ENCODE results near the gene PDZD4.

PDZD4 gene

GRCh38 chrX:153781428-153782047 is 48.8 kb downstream of the PDZD4 start:
- H3K4me1 Mint-ChIP-seq: no peaks in the 10 kb centered on the region
- H3K4me3 Mint-ChIP-seq: no peak overlapping the region
- H3K27me3 Mint-ChIP-seq: peaks cover 4% of the 10 kb centered on the region
- H3K9me3 Mint-ChIP-seq: no peaks in the 10 kb centered on the region
- ATAC-seq (no peak), DNase-seq (no peak)
- no peak overlapping the region for H3K27ac Mint-ChIP-seq
- no peaks in the 10 kb centered on the region for H3K36me3 Mint-ChIP-seq (ENCODE audit: low read depth)

- H3K36me3 Mint-ChIP-seq (ENCODE audit: low read depth): no peaks in the 10 kb centered on the region
- DNase-seq: no peak
- H3K4me1 Mint-ChIP-seq: no peaks in the 10 kb centered on the region
- no peak within 1 kb of the TSS for H3K4me3 Mint-ChIP-seq
- peaks cover 4% of the 10 kb centered on the region for H3K27me3 Mint-ChIP-seq
- H3K9me3 Mint-ChIP-seq: no peaks in the 10 kb centered on the region
- H3K27ac Mint-ChIP-seq: no peak within 1 kb of the TSS
- no peak for ATAC-seq
Measured at GRCh38 chrX:153780678-153781427, 49.5 kb downstream of the PDZD4 start, which contains the start of gene SRPK3. Gene SRPK3, plus strand, starts transcription at chrX:153781041. Its CDS starts 46 bp downstream, at chrX:153781087.

DNA sequence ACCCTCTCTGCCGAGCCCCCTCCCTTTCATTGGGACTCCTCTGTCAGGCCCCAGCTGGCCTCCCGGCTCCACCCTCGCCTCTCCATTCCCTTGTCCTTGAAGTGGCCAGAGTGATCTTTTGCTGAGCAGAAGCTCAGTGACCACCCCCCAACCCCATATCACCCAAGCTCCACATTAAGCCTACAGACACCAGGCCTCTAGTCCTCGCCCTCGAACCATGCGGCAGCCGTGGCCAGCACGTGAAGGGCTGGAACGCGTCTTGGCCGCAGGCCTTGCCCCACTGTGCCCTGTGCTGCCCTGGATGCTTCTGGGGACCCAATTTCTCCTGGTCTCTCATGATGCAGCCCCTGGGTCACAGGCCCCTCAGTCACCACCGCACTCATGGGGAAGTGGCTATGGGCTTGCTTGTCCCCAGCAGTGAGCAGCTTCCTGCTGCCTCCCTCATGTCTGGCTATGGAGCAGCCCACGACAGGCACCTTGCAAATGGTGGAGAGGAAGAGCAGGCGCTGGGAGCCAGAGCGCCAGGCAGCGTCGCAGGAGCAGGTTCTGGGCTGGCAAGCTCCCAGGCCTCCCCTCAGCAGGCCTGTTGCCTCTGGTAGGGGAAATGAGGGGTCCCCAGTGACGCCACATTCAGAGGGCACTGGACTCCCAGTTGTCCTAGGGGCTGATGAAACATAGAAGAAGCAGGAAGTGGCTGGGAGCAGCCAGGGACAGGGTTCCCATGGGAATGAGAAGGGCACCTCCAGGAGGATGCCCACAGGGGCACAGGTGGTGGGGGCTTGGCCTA is 50.3 kb downstream of the PDZD4 start:
- H3K27ac Mint-ChIP-seq: no peak overlapping the region
- ATAC-seq (no peak), DNase-seq (no peak)
- no peaks in the 10 kb centered on the region for H3K4me1 Mint-ChIP-seq
- H3K36me3 Mint-ChIP-seq (ENCODE audit: low read depth): no peaks in the 10 kb centered on the region
- H3K4me3 Mint-ChIP-seq: no peak overlapping the region
- no peaks in the 10 kb centered on the region for H3K9me3 Mint-ChIP-seq
- peaks cover 4% of the 10 kb centered on the region for H3K27me3 Mint-ChIP-seq

- no peaks in the 10 kb centered on the region for H3K9me3 Mint-ChIP-seq
- ATAC-seq (no peak), DNase-seq (no peak)
- no peaks in the 10 kb centered on the region for H3K4me1 Mint-ChIP-seq
- H3K27ac Mint-ChIP-seq: no peak overlapping the region
- no peak overlapping the region for H3K4me3 Mint-ChIP-seq
- no peaks in the 10 kb centered on the region for H3K36me3 Mint-ChIP-seq (ENCODE audit: low read depth)
- peaks cover 4% of the 10 kb centered on the region for H3K27me3 Mint-ChIP-seq
Measured at GRCh38 chrX:153778684-153779101, 51.7 kb downstream of the PDZD4 start.

DNA sequence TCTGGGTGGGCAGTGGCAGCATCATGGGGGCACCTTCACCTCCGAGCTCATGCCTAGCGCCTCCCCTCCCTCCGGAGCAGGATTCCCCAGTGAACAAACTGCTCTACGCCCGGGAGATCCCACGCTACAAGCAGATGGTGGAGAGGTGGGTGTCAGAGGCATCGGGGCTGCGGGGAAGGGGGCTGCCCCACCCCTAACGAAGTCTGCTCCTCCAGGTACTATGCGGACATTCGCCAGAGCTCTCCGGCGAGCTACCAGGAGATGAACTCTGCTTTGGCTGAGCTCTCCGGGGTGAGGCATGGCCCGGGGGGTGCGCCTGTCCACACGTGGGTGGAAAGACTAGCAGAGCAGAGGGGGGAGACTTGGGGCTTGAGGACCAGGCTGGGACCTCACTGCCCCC is 52.2 kb downstream of the PDZD4 start:
- Mint-ChIP-seq H3K9me3 (no peaks in the 10 kb centered on the region), H3K27ac (no peak overlapping the region), H3K36me3 (ENCODE audit: low read depth) (no peaks in the 10 kb centered on the region), H3K4me1 (no peaks in the 10 kb centered on the region), H3K27me3 (peaks cover 4% of the 10 kb centered on the region), H3K4me3 (no peak overlapping the region)
- DNase-seq: no peak
- ATAC-seq: no peak

DNA sequence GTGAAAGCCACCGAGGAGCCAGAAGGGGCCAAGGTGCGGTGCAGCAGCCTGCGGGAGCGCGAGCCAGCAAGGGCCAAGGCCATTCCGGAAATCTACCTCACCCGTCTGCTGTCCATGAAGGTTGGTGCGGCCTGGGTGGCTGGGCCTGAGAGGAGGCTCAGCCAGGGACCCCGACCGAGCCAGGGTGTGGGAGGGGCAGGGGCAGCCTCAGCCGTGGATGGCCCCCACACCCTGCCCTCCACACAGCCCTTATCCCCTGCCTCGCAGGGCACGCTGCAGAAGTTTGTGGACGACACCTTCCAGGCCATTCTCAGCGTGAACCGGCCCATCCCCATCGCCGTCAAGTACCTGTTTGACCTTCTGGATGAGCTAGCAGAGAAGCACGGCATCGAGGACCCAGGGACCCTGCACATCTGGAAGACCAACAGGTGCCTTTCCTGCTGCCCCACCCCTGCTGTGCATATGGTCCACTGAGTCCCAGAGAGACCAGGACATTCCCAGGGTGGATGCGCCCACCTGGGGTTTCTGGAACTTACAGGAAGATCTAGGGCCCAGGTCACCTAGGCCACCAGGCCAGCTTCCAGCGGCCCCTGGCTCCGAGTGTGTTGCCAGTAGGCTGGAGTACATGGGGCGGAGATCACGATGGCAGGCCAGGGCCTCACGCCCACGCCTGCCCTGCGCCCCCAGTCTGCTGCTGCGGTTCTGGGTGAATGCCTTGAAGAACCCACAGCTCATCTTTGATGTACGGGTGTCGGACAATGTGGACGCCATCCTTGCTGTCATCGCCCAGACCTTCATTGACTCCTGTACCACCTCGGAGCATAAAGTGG is 52.9 kb downstream of the PDZD4 start:
- Mint-ChIP-seq H3K4me3 (no peak overlapping the region), H3K36me3 (ENCODE audit: low read depth) (no peaks in the 10 kb centered on the region), H3K27ac (no peak overlapping the region), H3K27me3 (peaks cover 4% of the 10 kb centered on the region), H3K9me3 (no peaks in the 10 kb centered on the region), H3K4me1 (no peaks in the 10 kb centered on the region)
- no peak for DNase-seq
- no peak for ATAC-seq

- no peaks in the 10 kb centered on the region for H3K9me3 Mint-ChIP-seq
- no peak for ATAC-seq
- DNase-seq: no peak
- H3K27me3 Mint-ChIP-seq: peaks cover 4% of the 10 kb centered on the region
- H3K27ac Mint-ChIP-seq: no peak overlapping the region
- no peak overlapping the region for H3K4me3 Mint-ChIP-seq
- no peaks in the 10 kb centered on the region for H3K4me1 Mint-ChIP-seq
- H3K36me3 Mint-ChIP-seq (ENCODE audit: low read depth): no peaks in the 10 kb centered on the region
Measured at GRCh38 chrX:153776611-153777045, 53.7 kb downstream of the PDZD4 start.

DNA sequence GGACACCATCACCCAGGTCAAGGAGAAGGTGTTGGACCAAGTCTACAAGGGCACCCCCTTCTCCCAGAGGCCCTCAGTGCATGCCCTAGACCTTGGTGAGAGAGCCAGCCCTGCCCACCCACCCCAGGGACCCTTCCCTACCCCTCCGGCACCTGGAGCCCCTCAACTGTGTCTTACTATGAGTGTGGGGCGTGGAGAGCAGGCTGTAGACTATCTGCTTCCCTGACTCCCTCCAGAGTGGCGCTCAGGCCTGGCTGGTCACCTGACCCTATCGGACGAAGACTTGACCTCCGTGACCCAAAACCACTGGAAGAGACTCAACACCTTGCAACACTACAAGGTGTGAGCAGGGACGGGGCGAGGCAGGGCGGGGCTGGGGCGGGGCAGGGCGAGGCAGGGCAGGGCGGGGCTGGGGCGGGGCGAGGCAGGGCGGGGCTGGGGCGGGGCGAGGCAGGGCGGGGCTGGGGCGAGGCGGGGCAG is 54.2 kb downstream of the PDZD4 start:
- Mint-ChIP-seq H3K9me3 (no peaks in the 10 kb centered on the region), H3K27me3 (peaks cover 4% of the 10 kb centered on the region), H3K27ac (no peak overlapping the region), H3K36me3 (ENCODE audit: low read depth) (no peaks in the 10 kb centered on the region), H3K4me1 (no peaks in the 10 kb centered on the region), H3K4me3 (no peak overlapping the region)
- no peak for ATAC-seq
- no peak for DNase-seq

DNA sequence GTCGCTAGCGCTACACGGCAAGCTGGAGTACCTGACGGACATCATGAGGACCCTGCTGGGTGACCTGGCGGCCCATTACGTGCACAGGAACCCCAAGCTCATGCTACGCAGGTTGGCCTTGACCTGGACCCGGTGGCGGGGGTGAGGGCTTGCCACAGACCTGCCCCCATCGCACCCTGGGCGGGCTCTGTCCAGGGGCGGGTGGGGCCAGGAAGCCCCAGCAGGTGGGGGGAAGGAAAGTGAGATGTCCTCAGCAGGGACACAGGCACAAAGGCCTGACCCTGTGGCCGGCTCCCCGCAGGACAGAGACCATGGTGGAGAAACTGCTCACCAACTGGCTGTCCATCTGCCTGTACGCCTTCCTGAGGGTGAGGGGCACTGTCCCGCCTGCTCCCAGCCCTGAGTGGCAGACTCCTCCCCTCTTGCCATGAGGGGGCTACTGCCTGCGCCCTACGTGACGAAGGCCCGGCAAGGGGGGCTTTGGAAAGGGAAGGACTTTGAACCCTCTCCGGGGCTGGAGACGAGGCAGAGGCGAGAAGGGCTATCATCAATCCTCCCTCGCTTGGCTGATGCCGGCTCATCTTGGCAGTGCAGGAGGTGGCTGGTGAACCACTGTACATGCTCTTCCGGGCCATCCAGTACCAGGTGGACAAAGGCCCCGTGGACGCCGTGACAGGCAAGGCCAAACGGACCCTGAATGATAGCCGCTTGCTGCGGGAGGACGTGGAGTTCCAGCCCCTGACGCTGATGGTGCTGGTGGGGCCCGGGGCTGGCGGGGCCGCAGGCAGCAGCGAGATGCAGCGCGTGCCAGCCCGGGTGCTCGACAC is 54.8 kb downstream of the PDZD4 start:
- peaks cover 4% of the 10 kb centered on the region for H3K27me3 Mint-ChIP-seq
- H3K36me3 Mint-ChIP-seq (ENCODE audit: low read depth): no peaks in the 10 kb centered on the region
- H3K4me1 Mint-ChIP-seq: no peaks in the 10 kb centered on the region
- H3K27ac Mint-ChIP-seq: no peak overlapping the region
- DNase-seq (no peak), ATAC-seq (no peak)
- H3K4me3 Mint-ChIP-seq: no peak overlapping the region
- H3K9me3 Mint-ChIP-seq: no peaks in the 10 kb centered on the region

- ATAC-seq: no peak
Measured at GRCh38 chrX:153774576-153775292, 55.6 kb downstream of the PDZD4 start.

GRCh38 chrX:153773741-153774575 is 56.4 kb downstream of the PDZD4 start:
- no peaks in the 10 kb centered on the region for H3K9me3 Mint-ChIP-seq
- no peak for DNase-seq
- no peaks in the 10 kb centered on the region for H3K27me3 Mint-ChIP-seq
- H3K4me1 Mint-ChIP-seq: no peaks in the 10 kb centered on the region
- H3K27ac Mint-ChIP-seq: no peak overlapping the region
- no peak for ATAC-seq
- no peaks in the 10 kb centered on the region for H3K36me3 Mint-ChIP-seq (ENCODE audit: low read depth)
- no peak overlapping the region for H3K4me3 Mint-ChIP-seq

More at GRCh38 chrX:153774576-153775292, 55.6 kb downstream of the PDZD4 start:
- Mint-ChIP-seq H3K27me3 (peaks cover 1% of the 10 kb centered on the region), H3K36me3 (ENCODE audit: low read depth) (no peaks in the 10 kb centered on the region), H3K27ac (no peak overlapping the region), H3K9me3 (no peaks in the 10 kb centered on the region), H3K4me1 (no peaks in the 10 kb centered on the region), H3K4me3 (no peak overlapping the region)
- DNase-seq: no peak

DNA sequence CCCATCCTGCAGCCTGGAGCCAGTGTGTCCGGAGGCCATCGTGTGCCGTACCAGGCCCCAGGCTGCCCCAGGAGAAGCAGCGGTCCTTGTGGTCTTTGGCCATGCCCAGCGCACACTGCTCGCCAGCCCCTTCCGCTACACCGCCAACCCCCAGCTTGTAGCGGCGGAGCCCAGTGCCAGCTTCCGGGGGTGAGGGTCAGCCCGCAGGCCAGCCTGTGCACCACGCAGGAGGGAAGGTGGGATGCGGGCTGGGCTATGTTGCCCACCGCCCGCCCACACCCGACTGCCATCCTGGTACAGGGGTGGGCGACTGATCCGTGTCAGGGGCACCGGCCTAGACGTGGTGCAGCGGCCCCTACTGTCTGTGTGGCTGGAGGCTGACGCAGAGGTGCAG is 57.1 kb downstream of the PDZD4 start:
- no peaks in the 10 kb centered on the region for H3K9me3 Mint-ChIP-seq
- no peak overlapping the region for H3K27ac Mint-ChIP-seq
- no peak for ATAC-seq
- no peaks in the 10 kb centered on the region for H3K4me1 Mint-ChIP-seq
- DNase-seq: no peak
- H3K36me3 Mint-ChIP-seq (ENCODE audit: low read depth): no peaks in the 10 kb centered on the region
- H3K27me3 Mint-ChIP-seq: no peaks in the 10 kb centered on the region
- H3K4me3 Mint-ChIP-seq: no peak overlapping the region
